Testis (tissue), 2 donors: ENCODE results near the gene TMEM62.

ENCODE experiments used
- CTCF ChIP-seq, 3 experiments: fragments of 450-650 bp in 2 of 3; fragments of 200-600 bp in 1 of 3; sonication (generic) in 1 of 3; IDR thresholded peaks; one replicate each; pipeline ENCODE4 v1.5.1; 2016 to 2019; ENCODE audit warnings: antibody characterized with exemption in 3 of 3, mild to moderate bottlenecking in 2 of 3, moderate library complexity in 1 of 3
- POLR2A ChIP-seq: fragments of 450-650 bp; IDR thresholded peaks from one replicate; pipeline ENCODE4 v1.6.1; 2017; ENCODE audit warnings: antibody characterized with exemption, mild to moderate bottlenecking, moderate library complexity

- TF ChIP-seq CTCF (IDR thresholded peaks at IDR 0.05) = no peak
- no peak for TF ChIP-seq POLR2A
These were observed 47.5 kb upstream of the TMEM62 start for GRCh38 chr15:43085921-43086320.
